ENCODE results near the gene RHOH.

RHOH gene

GRCh38 chr4:40205259-40206198 is 8.7 kb downstream of the RHOH start:
- DNase-seq (ENCODE audit: low spot score): no peak

- no peak for DNase-seq (ENCODE audit: low spot score)
Observed at GRCh38 chr4:40206426-40206825, 9.6 kb downstream of the RHOH start.

- DNase-seq (ENCODE audit: low spot score): no peak
Observed at GRCh38 chr4:40209401-40209800, 12.6 kb downstream of the RHOH start.

- no peak for DNase-seq (ENCODE audit: low spot score)
Observed at GRCh38 chr4:40210776-40211175, 13.9 kb downstream of the RHOH start.

GRCh38 chr4:40211224-40212185 is 14.7 kb downstream of the RHOH start:
- no peak for DNase-seq (ENCODE audit: low spot score)

GRCh38 chr4:40212674-40213527 is 16.1 kb downstream of the RHOH start:
- DNase-seq (ENCODE audit: low spot score): no peak

- no peak for DNase-seq (ENCODE audit: low spot score)
Observed at GRCh38 chr4:40214038-40214437, 17.2 kb downstream of the RHOH start.

- no peak for DNase-seq (ENCODE audit: low spot score)
Observed at GRCh38 chr4:40214661-40215418, 18.0 kb downstream of the RHOH start.

- no peak for DNase-seq (ENCODE audit: low spot score)
Observed at GRCh38 chr4:40216622-40217366, 20.0 kb downstream of the RHOH start.

GRCh38 chr4:40221744-40222143 is 24.9 kb downstream of the RHOH start:
- DNase-seq (ENCODE audit: low spot score): no peak

GRCh38 chr4:40223343-40223742 is 26.5 kb downstream of the RHOH start:
- no peak for DNase-seq (ENCODE audit: low spot score)

GRCh38 chr4:40224432-40224831 is 27.6 kb downstream of the RHOH start:
- DNase-seq (ENCODE audit: low spot score): no peak

- no peak for DNase-seq (ENCODE audit: low spot score)
Observed at GRCh38 chr4:40225497-40225896, 28.7 kb downstream of the RHOH start.

- no peak for DNase-seq (ENCODE audit: low spot score)
Observed at GRCh38 chr4:40227284-40227683, 30.5 kb downstream of the RHOH start.

- no peak for DNase-seq (ENCODE audit: low spot score)
Observed at GRCh38 chr4:40228497-40229365, 31.9 kb downstream of the RHOH start.

- no peak for DNase-seq (ENCODE audit: low spot score)
Observed at GRCh38 chr4:40231316-40231863, 34.6 kb downstream of the RHOH start.

- DNase-seq (ENCODE audit: low spot score): no peak
Observed at GRCh38 chr4:40232610-40233009, 35.8 kb downstream of the RHOH start.

- no peak for DNase-seq (ENCODE audit: low spot score)
Observed at GRCh38 chr4:40233227-40233626, 36.4 kb downstream of the RHOH start.

GRCh38 chr4:40234519-40235039 is 37.7 kb downstream of the RHOH start:
- no peak for DNase-seq (ENCODE audit: low spot score)

All from hepatic stellate cell (primary cell).